HG02870 (cell line): ENCODE data around the gene HOXA5.

Source experiments
- ATAC-seq: cut with Tn5 transposase; IDR thresholded peaks from one replicate; pipeline ENCODE4 v1.9.1; 2021; ENCODE audit warnings: mild to moderate bottlenecking, moderate library complexity; ENCODE audit not compliant: unreplicated experiment

The HOXA5 gene

GRCh38 chr7:27143023-27143949 is at the start of gene HOXA5:
Gene HOXA5, minus strand, starts transcription at chr7:27143681. Its CDS starts 74 bp downstream, at chr7:27143607.
- ATAC-seq: no peak

- ATAC-seq: no peak
Observed at GRCh38 chr7:27192546-27193334, 49.3 kb upstream of the HOXA5 start.

GRCh38 chr7:27191833-27192545 is 48.5 kb upstream of the HOXA5 start:
- no peak for ATAC-seq

- no peak for ATAC-seq
Observed at GRCh38 chr7:27191161-27191731, 47.8 kb upstream of the HOXA5 start.

GRCh38 chr7:27189997-27190748 is 46.7 kb upstream of the HOXA5 start:
- no peak for ATAC-seq

GRCh38 chr7:27189295-27189996 is 46.0 kb upstream of the HOXA5 start:
- ATAC-seq: no peak

GRCh38 chr7:27188386-27189294 is 45.2 kb upstream of the HOXA5 start:
- no peak for ATAC-seq

GRCh38 chr7:27187475-27188385 is 44.2 kb upstream of the HOXA5 start:
- ATAC-seq: no peak

GRCh38 chr7:27186668-27187474 is 43.4 kb upstream of the HOXA5 start:
- no peak for ATAC-seq

- no peak for ATAC-seq
Observed at GRCh38 chr7:27185854-27186667, 42.6 kb upstream of the HOXA5 start.

- no peak for ATAC-seq
Observed at GRCh38 chr7:27185013-27185853, 41.8 kb upstream of the HOXA5 start, which contains the start of gene HOXA11. Gene HOXA11, minus strand, starts transcription at chr7:27185232. Its CDS starts 88 bp downstream, at chr7:27185144.

GRCh38 chr7:27184337-27185012 is 41.0 kb upstream of the HOXA5 start:
- no peak for ATAC-seq

GRCh38 chr7:27183682-27184336 is 40.3 kb upstream of the HOXA5 start:
- ATAC-seq: no peak
